GM04503 (cell line): ENCODE results near the gene SESN1.
A peak's percentile ranks its signal among the peaks of the same experiment; 100 is the strongest.
"Not testable (repeated sequence)": the region's sequence is repeated elsewhere in the genome, so short reads cannot be mapped to it uniquely, and the experiment has no call there.

Experiments
- DNase-seq: peaks from one replicate; pipeline ENCODE4 v3.0.0-alpha.2; 2012; ENCODE audit warnings: low read depth

Gene SESN1

GRCh38 chr6:109094416-109095035 is at the start of gene SESN1:
Gene SESN1, minus strand, starts transcription at chr6:109094846. Its CDS starts 773 bp downstream, at chr6:109094073.
- DNase-seq, result peak; percentile 58

GRCh38 chr6:109143191-109143590 is 48.5 kb upstream of the SESN1 start:
- no peak for DNase-seq

- not testable (repeated sequence) for DNase-seq
Measured at GRCh38 chr6:109142067-109142466, 47.4 kb upstream of the SESN1 start.

- peak; percentile 5 for DNase-seq
Measured at GRCh38 chr6:109139109-109139508, 44.5 kb upstream of the SESN1 start.

- DNase-seq, result not testable (repeated sequence)
Measured at GRCh38 chr6:109136530-109136929, 41.9 kb upstream of the SESN1 start.

GRCh38 chr6:109136039-109136438 is 41.4 kb upstream of the SESN1 start:
- not testable (repeated sequence) for DNase-seq

GRCh38 chr6:109135600-109135999 is 41.0 kb upstream of the SESN1 start:
- not testable (repeated sequence) for DNase-seq

GRCh38 chr6:109130065-109130464 is 35.4 kb upstream of the SESN1 start:
- no peak for DNase-seq

GRCh38 chr6:109125504-109125903 is 30.9 kb upstream of the SESN1 start:
- DNase-seq, result no peak

- DNase-seq, result no peak
Measured at GRCh38 chr6:109124219-109124618, 29.6 kb upstream of the SESN1 start.

- peak; percentile 1 for DNase-seq
Measured at GRCh38 chr6:109121411-109121810, 26.8 kb upstream of the SESN1 start.

- no peak for DNase-seq
Measured at GRCh38 chr6:109118871-109119354, 24.3 kb upstream of the SESN1 start.

- no peak for DNase-seq
Measured at GRCh38 chr6:109118337-109118736, 23.7 kb upstream of the SESN1 start.

- DNase-seq, result no peak
Measured at GRCh38 chr6:109117346-109118035, 22.8 kb upstream of the SESN1 start.

- DNase-seq, result not testable (repeated sequence)
Measured at GRCh38 chr6:109112663-109113062, 18.0 kb upstream of the SESN1 start.

GRCh38 chr6:109109663-109110062 is 15.0 kb upstream of the SESN1 start:
- DNase-seq, result not testable (repeated sequence)

GRCh38 chr6:109105681-109106080 is 11.0 kb upstream of the SESN1 start:
- no peak for DNase-seq

GRCh38 chr6:109104512-109104911 is 9.9 kb upstream of the SESN1 start:
- no peak for DNase-seq

GRCh38 chr6:109103942-109104341 is 9.3 kb upstream of the SESN1 start:
- no peak for DNase-seq

- no peak for DNase-seq
Measured at GRCh38 chr6:109102762-109103161, 8.1 kb upstream of the SESN1 start.

- DNase-seq, result no peak
Measured at GRCh38 chr6:109097661-109098060, 3.0 kb upstream of the SESN1 start.

GRCh38 chr6:109096208-109096607 is 1.6 kb upstream of the SESN1 start:
- DNase-seq, result no peak

- no peak for DNase-seq
Measured at GRCh38 chr6:109095835-109096084, 1.1 kb upstream of the SESN1 start.
